Measurements from ENCODE around the gene MORN1.

MORN1 gene

DNA sequence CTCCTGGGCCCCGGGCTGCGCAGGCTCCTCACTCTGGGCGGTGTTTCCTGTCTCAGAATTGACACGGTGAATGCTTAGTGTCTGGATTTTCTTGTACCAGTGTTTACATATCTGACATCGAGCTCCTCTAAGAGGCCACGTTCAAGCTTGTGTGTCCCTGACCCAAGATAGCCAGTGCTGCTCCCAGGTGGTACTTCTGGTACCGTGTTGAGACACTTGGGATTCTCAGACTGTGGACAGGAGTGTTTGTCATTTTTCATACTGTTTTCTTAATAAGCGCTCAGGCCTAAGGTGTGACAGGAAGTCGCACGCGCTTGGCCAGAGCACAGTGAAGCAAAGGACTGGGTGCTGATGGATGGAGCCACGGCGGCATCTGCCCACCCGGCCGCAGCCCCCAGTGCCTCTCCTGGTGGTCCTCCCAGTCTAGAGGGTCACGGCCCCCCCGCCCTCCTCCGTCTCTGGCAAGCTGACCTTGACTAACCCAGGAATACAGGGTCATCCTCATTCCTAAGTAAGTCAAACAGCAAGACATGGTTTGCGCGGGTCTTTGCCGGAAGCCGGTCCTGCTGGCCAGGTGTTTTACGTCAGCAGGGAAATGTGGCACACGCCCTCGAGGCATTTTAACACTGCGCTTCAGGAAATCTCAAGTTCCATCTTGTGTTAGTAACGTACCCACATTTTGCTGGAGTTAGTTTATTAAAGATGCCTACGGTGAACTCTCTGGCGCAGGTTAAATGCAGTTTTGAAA, 13.0 kb upstream of the MORN1 start:
- no peak for DNase-seq

DNA sequence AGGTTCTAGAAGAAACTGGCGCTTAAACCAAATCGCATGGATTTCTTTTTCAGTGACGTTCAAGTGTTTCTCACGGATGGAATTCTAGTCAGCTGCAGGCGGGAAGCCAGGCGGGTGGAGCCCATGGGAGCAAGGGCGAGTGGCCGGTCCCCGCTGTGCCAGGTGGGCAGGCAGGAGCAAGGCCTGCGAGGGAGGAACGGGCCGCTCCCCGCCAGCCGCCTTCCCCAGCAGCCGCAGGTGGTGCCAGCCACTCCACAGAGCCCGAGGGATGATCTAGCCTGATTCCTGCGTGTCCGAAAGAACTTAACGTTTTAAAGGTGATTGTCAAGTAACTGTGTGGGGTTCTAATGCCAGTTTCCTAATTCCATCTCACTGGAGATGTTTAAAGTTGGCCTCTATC, 11.9 kb upstream of the MORN1 start:
- no peak for DNase-seq

- no peak for DNase-seq
Measured at GRCh38 chr1:2402420-2402819, 11.1 kb upstream of the MORN1 start.

GRCh38 chr1:2400950-2401649, 9.7 kb upstream of the MORN1 start:
- DNase-seq: no peak

GRCh38 chr1:2400576-2400909, 9.2 kb upstream of the MORN1 start:
- DNase-seq: no peak

GRCh38 chr1:2399890-2400575, 8.7 kb upstream of the MORN1 start:
- no peak for DNase-seq

DNA sequence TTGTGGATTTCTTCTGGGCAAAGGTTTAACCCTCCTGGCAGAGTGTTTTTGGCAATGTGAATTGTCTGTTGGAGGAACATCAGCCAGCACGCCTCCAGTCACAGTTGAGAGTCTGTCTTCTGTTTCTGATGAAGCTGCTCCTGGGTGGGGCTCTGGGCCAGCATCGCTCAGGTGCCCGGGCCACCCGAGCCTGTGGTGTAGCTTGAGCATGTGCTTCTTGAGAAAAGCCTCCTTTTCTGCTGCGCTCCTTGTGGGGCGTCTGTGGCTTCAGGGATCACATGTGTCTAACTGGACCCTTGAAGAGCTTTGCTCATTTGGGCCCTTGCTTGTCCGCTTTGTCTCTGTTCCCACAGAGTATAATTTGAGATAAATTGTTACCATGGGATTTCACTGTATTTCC, 7.5 kb upstream of the MORN1 start:
- no peak for DNase-seq

DNA sequence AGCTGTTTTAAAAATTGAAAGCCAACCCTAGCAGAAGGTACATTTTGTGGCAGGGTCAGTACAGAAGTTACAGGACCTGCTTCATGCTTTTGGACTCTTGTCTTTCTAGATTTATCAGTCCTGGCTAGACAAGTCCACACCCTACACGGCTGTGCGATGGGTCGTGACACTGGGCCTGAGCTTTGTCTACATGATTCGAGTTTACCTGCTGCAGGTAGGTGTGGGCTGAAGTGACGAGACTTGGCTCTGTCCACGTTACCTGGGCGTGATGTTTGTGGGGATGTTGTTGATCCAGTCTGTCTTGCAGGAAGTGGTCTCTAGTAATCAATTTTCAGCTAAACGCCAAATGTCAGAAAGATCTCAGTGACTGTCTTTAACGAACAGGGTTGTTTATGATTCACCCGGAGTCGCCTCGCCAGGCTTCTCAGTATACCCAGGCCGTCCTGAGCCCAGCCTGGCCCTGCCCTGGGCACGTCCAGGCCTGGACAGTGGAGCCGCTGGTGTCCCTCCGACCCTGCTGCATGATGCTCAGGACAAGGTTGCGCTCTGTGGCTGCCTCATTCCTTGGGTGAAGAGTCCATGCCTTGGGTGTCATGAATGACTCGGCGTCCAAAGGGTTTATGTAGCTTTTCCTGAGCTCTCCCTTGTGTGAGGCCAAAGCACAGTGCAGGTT, 5.8 kb upstream of the MORN1 start:
- no peak for DNase-seq

DNA sequence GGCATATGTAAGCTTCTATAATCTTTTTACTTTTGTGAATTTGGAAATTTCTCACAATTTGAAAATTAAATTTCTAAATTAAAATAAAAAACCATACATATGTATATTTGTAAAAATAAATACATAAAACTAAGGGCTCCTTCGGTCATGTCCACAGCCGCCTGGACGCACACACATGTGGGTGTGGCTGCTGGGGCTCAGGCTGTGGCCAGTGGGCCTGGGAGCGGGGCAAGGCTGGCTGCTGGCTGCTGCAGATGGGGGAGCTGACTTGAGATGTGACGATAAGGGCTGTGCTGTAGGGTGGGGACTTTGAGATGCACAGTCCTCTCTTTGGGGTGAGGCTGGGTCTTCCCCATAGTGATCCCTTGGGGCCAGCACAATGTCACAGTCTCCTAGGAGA, 5.1 kb upstream of the MORN1 start:
- DNase-seq: no peak

DNA sequence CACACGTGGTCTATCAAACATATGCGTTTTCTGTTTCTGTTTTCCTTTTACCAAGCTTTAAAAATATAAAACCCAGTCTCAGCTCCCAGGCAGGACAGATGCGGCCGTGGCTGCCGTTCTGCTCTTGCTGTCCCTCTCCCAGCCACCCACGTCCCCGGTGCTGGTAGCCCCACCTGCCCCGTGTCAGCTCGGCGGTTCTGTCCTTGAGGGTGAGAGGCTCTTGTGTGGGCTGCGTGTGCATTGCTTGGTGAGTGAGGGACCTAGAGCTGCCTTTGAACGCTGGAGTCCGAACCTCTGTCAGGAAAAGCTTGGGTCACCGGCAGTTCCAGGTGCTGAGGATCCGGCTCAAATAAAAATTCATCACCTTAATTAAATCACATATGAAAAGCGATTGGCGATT, 4.7 kb upstream of the MORN1 start:
- no peak for DNase-seq

GRCh38 chr1:2395245-2395644, 3.9 kb upstream of the MORN1 start:
- no peak for DNase-seq

GRCh38 chr1:2394761-2395160, 3.4 kb upstream of the MORN1 start:
- DNase-seq: no peak

DNA sequence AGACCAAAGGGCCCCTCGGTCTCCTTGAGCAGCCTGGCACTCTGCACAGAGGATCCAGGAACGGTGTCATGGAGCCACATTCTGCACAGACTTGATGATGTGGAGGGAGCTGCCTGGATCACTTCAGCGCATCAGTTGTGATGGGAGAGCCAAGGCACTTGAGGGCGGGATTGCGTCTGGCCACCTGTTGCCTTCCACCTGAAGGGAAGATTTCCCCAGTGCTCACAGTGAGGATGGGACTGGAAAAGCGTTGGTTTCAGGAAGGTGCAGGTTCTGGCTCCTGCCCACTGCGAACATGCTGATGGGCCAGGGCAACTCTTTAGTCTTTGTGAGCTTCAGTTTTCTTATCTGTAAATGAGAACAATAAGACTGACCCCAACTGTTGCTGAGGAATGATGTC, 2.9 kb upstream of the MORN1 start:
- DNase-seq: no peak

DNA sequence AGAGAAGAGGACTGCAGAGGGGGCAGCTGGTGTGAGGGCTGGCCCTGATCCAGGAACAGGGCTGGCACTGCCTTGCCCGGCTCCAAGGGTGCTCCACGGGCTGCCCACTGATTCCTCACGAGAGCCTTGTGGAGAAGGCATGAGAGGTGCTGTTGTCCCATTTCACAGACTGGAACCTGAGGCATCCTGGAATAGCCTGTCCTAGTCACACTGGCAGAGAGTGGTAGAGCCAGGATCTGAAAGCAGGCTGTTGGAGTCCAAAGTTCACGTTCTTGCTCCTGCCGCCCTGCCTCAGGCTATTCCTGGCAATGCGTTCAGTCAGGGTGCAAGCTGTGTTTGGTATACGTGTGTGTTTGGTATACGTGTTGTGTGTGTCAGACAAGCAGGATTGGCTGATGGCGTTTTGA, 2.1 kb upstream of the MORN1 start:
- DNase-seq: no peak

DNA sequence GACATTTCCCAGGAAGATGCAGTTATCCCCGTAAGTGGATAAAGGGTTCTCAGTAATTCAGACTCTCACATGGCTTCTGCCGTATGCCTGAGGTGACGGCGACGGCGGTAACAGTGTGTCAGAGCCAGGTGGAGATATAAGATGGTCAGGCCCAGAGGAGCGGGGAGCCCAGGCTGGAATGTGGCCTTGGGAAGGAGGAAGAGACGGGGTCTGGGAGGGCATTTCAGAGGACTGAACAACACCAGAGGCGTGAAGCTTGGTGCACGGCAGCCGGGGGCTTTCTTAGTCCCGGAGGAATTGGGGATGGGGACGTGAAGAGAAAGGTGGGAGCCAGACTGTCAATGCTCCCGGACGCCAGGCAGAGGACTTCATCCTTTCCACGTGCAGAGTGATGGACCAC, 1.3 kb upstream of the MORN1 start:
- DNase-seq: no peak

GRCh38 chr1:2391931-2392509, 666 bp upstream of the MORN1 start:
- DNase-seq: no peak

- no peak for DNase-seq
Measured at GRCh38 chr1:2389644-2390043, 1.7 kb downstream of the MORN1 start.

GRCh38 chr1:2388004-2388913, 3.1 kb downstream of the MORN1 start:
- DNase-seq: no peak

- no peak for DNase-seq
Measured at GRCh38 chr1:2386636-2387611, 4.4 kb downstream of the MORN1 start.

- peak in 1 of 2 donors; percentile 0 for DNase-seq
Measured at GRCh38 chr1:2385606-2386280, 5.6 kb downstream of the MORN1 start.

All from activated CD4-positive, alpha-beta T cell treated with anti-CD3 and anti-CD28 coated beads for 4 hours (primary cell).